Natural killer cell treated with Interleukin-12 subunit alpha and Interleukin-12 subunit beta and Interleukin-15 and Interleukin-18, amount 100 ng/mL, for 72 hours (primary cell): Measurements from ENCODE around the gene P2RY2. TPM values are rescaled to one million over a fixed set of nuclear protein-coding genes. Genes with fewer than 3 reads are reported as not detected.

Experiments used
- ATAC-seq, 2 donors: fragments of 150-1000 bp; cut with Tn5 transposase in 1 of 2; sonication (Bioruptor Pico), chemical (Tn5 transposase) in 1 of 2; 2 replicates each; pipeline ENCODE4 v1.10.0; 2021
- DNase-seq: peaks from one replicate; pipeline ENCODE4 v3.0.0; 2022; ENCODE audit warnings: low spot score
- H3K27ac Mint-ChIP-seq, 2 donors: 1 replicate in 1 of 2; 2 replicates in 1 of 2; pipeline ENCODE4 v1.8.0; 2022; ENCODE audit warnings: mixed read lengths in 2 of 2, mild to moderate bottlenecking in 1 of 2, moderate library complexity in 1 of 2
- H3K27me3 Mint-ChIP-seq, 2 donors: 1 replicate in 1 of 2; 2 replicates in 1 of 2; pipeline ENCODE4 v1.8.0; 2022; ENCODE audit warnings: mixed read lengths in 2 of 2
- H3K36me3 Mint-ChIP-seq: one replicate; pipeline ENCODE4 v1.8.0; 2022; ENCODE audit warnings: mixed read lengths
- H3K4me1 Mint-ChIP-seq, 2 donors: 1 replicate in 1 of 2; 2 replicates in 1 of 2; pipeline ENCODE4 v1.8.0; 2022; ENCODE audit warnings: low read depth in 2 of 2, mixed read lengths in 2 of 2, mild to moderate bottlenecking in 1 of 2
- H3K4me3 Mint-ChIP-seq: one replicate; pipeline ENCODE4 v1.8.0; 2022; ENCODE audit warnings: mixed read lengths
- H3K9me3 Mint-ChIP-seq: 2 replicates; pipeline ENCODE4 v1.8.0; 2022; ENCODE audit warnings: mixed read lengths
- total RNA-seq, 2 donors: library from RNA; stranded (reverse); gene quantifications; one replicate each; pipeline ENCODE4 v1.2.3, GENCODE V29; 2022

Gene P2RY2
- total RNA-seq, 2 donors from 2014 or later = 0.20 TPM; not detected in 1

- Mint-ChIP-seq H3K27me3 (no peaks in the 10 kb centered on the region), H3K4me3 (no peak overlapping the region), H3K36me3 (no peaks in the 10 kb centered on the region), H3K4me1 (peaks cover 6 to 9% of the 10 kb centered on the region in 2 donors), H3K27ac (no peak overlapping the region), H3K9me3 (no peaks in the 10 kb centered on the region)
- ATAC-seq = peak in 1 of 2 donors; percentile 6
- DNase-seq = peak; percentile 28
Measured at GRCh38 chr11:73281796-73282660, 63.9 kb downstream of the P2RY2 start.

GRCh38 chr11:73283276-73284000 lies 65.4 kb downstream of the P2RY2 start:
- Mint-ChIP-seq H3K27ac (peak overlapping the region in 1 of 2 donors; percentile 9), H3K4me3 (no peak overlapping the region), H3K27me3 (no peaks in the 10 kb centered on the region), H3K9me3 (no peaks in the 10 kb centered on the region), H3K4me1 (peaks cover 12 to 16% of the 10 kb centered on the region in 2 donors), H3K36me3 (no peaks in the 10 kb centered on the region)
- DNase-seq = peak; percentile 34
- ATAC-seq = no peak

DNA sequence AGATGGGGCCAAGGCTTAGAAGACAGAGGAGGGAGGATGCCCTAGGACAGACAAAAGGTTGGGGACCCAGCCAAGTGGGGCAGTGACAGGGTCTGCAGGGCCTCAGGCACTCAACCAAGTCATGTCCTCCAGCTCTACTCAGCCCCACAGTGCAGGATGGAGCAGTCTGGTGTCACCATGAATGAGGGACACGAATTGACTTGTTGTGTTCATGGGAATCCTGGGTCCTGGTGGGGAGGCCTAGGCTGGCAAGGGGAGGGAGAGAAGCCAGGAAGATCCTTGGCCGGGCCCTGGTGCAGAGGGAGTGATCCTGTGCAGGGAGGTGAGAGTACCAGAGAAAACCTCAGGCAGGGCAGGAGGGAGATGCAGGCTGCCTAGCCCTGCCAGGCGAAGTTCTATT lies 66.0 kb downstream of the P2RY2 start:
- H3K27ac Mint-ChIP-seq = peak overlapping the region in 1 of 2 donors; percentile 9
- H3K36me3 Mint-ChIP-seq = no peaks in the 10 kb centered on the region
- H3K4me3 Mint-ChIP-seq = no peak overlapping the region
- H3K9me3 Mint-ChIP-seq = no peaks in the 10 kb centered on the region
- H3K4me1 Mint-ChIP-seq = peaks cover 16 to 23% of the 10 kb centered on the region in 2 donors
- no peaks in the 10 kb centered on the region for H3K27me3 Mint-ChIP-seq
- DNase-seq (peak; percentile 39), ATAC-seq (no peak)

GRCh38 chr11:73285721-73286120 lies 67.6 kb downstream of the P2RY2 start:
- Mint-ChIP-seq H3K4me1 (peaks cover 21 to 25% of the 10 kb centered on the region in 2 donors), H3K27me3 (no peaks in the 10 kb centered on the region), H3K4me3 (no peak overlapping the region), H3K27ac (no peak overlapping the region), H3K9me3 (no peaks in the 10 kb centered on the region), H3K36me3 (no peaks in the 10 kb centered on the region)
- DNase-seq (no peak), ATAC-seq (no peak)

Other genes starting within 250 kb of the P2RY2 start
- 10 to 100 TPM; 58.8 to 77.3 TPM for gene FCHSD2, start 76.0 kb upstream of the P2RY2 start, total RNA-seq
- not detected for gene P2RY6, start 54.1 kb downstream of the P2RY2 start, total RNA-seq
- gene ARHGEF17, start 90.0 kb downstream of the P2RY2 start, total RNA-seq = under 1 TPM in 1 of 2 donors, not detected in 1; 0.95 TPM
- 10 to 100 TPM; 46.5 to 58.0 TPM for gene RELT, start 158.1 kb downstream of the P2RY2 start, total RNA-seq